HG03460 (cell line): ENCODE measurements around the gene UBE2S.

Source experiments
- ATAC-seq: cut with Tn5 transposase; IDR thresholded peaks from one replicate; pipeline ENCODE4 v1.9.1; 2021; ENCODE audit not compliant: unreplicated experiment

Gene UBE2S

DNA sequence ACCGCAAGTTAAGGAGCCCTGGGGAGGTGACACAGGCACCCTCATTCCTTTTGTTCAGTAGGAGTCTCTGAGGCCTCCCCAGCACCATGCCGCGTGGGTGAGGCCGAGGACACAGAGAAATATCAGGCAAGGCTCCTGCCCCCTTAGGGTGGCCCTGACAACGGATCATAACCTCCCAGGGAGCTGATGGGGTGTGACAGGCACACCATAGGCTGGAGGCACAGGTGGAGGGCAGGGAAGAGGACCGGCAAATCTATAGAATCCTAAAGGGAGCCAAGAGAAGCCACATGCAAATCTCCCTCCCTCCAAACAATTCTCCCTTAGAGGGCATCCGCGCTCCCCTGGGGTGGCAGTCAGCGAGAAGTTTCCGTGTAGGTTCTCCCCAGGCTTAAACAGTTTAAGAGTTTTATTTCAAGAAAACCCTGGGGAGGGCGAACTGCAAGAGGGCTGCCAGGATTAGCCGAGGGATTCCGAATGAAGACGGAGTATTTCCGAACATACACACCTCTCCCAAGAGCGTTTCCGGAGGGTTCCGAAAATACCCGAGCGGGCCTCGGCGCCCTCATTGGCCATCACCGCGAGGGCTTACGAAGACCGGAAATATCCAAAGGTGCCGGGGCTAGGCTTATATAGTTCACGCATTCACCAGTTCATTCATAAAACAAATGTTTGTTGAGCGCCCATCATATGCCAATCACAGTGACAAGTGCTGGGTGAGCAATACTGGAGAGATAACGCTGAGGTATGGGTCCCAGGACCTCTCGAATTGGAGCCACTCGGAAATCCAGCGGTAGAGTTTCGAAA, 22.5 kb downstream of the UBE2S start:
- peak; percentile 61 for ATAC-seq

GRCh38 chr19:55384131-55384919, 23.3 kb downstream of the UBE2S start, which contains the start of gene TMEM238:
Gene TMEM238 (minus strand): TSS chr19:55384292. CDS start chr19:55384259, 33 bp downstream.
- ATAC-seq, result no peak

DNA sequence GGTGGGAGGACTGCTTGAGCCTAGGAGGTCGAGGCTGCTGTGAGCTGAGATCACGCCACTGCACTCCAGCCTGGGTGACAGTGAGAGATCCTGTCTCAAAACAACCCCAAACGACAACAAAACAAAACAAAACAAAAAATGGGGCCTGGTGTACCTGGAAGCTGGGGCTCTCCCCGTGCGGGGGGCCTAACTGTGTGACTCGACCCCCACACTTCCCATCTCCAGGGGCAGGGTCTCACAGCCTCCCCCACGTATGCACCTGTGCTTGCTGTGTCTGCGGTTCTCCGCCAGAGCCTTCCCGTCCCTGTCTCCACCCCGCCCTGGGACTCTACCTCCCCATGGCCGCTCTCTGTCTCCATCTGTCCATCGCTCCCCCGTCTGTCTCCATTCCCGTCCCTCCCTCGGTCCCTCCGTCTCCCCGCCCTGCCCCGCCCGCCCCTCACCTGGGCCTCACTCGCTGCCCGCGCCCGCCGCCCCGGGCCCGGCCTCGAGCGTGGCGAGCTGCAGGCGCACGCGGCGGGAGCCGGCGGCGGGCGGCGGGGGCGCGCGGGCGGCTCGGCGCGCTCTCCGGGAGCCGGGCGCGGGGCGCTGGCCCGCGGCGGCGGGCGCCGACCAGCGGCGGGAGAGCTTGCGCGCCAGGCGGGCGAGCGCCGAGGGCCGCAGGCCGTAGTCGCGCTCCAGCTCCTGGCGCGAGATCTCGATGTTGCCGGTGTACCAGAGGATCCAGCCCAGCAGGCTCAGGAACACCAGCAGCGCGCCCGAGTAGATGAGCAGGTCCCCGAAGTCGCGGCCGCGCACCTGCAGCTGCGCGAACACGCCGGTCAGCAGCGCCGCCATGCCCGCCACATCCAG, 24.1 kb downstream of the UBE2S start:
- no peak for ATAC-seq

- no peak for ATAC-seq
Measured at GRCh38 chr19:55382522-55383054, 25.0 kb downstream of the UBE2S start.

DNA sequence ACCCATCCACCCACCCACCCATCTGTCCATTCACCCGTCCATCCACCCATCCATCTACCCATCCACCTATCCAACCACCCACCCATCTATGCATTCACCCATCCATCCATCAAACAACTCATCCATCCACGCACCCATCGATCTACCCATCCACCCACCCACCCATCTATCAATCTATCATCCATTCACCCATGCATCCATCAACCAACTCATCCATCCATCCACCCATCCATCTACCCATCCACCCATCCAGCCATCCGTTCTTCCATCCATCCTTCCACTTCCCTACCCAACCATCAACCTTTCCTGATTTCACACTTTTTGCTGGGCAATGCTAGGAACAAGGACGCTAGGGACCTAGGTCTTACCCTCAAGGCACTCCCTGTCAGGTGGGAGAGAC, 25.6 kb downstream of the UBE2S start:
- ATAC-seq, result no peak

- ATAC-seq, result no peak
Measured at GRCh38 chr19:55379174-55379573, 28.4 kb downstream of the UBE2S start.

- no peak for ATAC-seq
Measured at GRCh38 chr19:55377356-55378131, 30.0 kb downstream of the UBE2S start.

GRCh38 chr19:55376241-55376933, 31.2 kb downstream of the UBE2S start, which contains the start of gene TMEM190:
Gene TMEM190 (plus strand): TSS chr19:55376826. CDS start chr19:55376854, 28 bp downstream.
- ATAC-seq, result no peak

DNA sequence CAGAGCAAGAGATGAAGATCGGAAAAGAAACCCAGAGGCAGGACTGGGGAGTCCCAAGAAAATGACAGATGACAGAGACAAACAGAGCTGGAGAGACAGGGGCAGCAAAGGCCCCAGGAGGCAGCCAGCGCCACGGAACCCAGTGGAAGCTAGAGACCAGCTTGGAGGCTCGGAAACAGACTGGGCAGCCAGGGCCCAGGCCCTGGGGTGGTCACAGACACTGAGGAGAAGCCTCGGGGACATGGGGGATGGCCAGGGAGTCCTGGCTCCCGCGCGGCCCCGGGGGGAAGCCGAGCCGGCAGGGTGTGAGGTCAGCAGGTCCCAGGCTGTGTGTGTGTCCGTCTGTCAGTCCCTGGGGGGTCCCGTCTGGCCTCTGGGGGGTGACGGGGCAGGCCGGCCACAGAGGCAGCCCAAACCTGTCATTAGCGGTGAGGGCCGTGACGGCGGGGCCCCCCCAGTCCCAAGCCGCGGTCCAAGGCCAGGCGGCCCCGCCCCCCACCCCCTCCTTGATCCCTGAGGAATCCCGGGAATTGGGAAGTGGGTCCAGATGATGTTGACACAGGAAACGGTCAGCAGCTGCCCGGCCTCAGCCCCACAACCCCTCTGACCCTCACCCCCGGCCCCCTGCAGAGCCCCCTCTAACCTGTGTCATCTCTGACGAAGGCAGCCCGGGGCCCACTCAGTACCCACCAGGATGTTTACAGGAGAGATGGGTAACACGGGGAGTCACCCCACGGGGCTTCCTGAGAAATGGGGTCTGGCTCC, 33.4 kb downstream of the UBE2S start:
- ATAC-seq, result no peak

DNA sequence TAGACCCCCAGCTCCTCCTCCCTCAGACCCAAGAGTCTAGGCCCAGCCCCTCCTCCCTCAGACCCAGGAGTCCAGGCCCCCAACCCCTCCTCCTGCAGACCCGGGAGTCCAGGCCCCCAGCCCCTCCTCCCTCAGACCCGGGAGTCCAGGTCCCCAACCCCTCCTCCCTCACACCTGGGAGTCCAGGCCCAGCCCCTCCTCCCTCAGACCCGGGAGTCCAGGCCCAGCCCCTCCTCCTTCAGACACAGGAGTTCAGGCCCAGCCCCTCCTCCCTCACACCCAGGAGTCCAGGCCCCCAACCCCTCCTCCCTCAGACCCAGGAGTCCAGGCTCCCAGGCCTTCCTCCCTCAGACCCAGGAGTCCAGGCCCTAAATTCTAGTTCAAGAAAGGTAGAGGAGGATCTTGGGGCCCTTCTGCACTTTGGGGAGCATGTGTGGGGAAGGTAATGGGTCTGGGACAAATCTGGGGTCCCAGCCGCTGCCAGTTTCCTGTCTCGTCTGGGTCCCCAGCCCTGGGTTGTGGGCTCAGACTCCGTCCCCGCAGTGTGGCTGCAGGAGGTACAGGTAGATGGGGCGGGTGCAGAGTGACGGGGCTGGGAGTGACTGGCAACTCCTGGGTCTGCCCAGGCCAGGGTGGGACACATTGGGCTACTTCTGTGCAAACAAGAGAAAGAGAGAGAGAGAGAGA, 34.1 kb downstream of the UBE2S start:
- no peak for ATAC-seq

DNA sequence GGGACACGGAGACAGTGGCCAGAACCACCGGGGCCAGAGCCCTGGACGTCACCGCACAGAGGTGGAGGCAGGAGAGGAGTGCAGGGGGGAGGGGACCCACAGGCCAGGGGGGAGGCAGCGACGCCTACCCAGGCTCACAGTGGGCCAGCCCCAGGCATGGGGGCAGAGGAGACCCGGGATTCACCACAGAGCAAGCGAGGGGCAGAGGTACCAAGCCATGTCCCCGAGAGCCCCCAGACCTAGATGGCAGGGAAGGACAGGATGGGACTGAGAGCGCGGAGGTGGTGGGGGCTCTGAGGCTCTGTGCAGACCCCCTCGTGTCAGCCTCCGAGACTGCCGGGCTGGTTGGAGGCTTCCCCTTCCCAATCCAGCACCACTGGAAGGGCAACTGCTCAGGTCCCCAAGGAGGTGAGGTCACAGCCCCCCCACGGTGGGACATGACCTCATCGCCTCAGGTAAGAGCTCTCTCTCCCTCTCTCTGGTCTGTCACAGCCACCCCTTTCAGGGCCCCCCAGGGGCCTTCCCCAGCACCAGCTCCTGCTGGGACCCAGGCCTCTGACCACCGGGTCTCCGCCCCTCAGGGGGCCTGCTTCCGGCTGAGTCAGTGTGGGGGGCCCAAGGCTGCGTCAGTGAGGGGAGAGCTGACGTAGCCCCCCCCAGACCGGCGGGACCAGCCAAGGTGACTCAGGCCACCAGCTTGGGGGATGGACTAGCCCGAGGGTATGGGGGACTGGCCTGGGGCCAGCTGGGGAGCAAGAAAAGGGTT, 35.1 kb downstream of the UBE2S start:
- no peak for ATAC-seq

- ATAC-seq, result no peak
Measured at GRCh38 chr19:55370305-55370988, 37.1 kb downstream of the UBE2S start, which contains the start of gene IL11. Gene IL11 (minus strand): TSS chr19:55370463. CDS start chr19:55370310, 153 bp downstream.

DNA sequence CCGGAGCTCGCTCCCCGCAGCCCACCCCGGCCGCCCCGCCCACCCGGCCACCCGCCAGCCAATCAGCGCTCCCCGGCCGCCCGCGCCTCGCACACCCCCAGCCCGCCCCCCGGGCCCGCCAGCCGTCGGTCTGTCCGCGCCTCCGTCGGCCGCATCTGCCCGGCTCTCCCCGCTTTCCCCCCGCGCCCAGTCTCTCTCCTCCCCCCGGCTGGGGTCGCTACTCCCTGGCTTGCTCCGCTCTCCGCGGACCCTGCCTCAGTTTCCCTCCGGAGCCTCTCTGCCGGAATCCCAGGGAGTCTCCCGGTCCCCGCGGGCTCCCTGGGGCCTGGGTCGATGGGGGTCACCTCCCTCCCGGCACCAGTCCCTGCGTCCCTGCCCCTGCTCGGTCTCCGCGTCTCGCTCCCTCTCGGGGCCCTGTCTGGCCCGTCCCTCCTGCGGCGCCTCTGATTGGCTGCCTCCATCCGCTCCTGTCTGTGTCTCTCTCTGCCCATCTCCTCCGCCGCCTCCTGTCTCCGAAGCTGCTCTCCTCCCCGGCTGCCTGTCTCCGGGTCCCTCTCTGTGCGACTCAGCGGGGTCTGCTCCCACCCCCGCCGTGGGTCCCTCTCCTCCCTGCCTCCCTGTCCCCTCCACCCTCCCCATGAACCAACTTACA, 37.8 kb downstream of the UBE2S start:
- no peak for ATAC-seq

- ATAC-seq, result no peak
Measured at GRCh38 chr19:55368701-55369563, 38.7 kb downstream of the UBE2S start.

GRCh38 chr19:55368106-55368505, 39.5 kb downstream of the UBE2S start:
- no peak for ATAC-seq
